Activated T-helper 2 cell treated with anti-CD3 and anti-CD28 coated beads, Interferon-gamma antibody, Interleukin-2, Interleukin-4, amounts not matched to agents 10 μg/mL and 5 μg/mL and 100 μg/mL, durations not matched to agents 14 hours and 24 hours and 36 hours (primary cell): ENCODE measurements around the gene CGB5. TPM values are rescaled to one million over a fixed set of nuclear protein-coding genes. Genes with fewer than 3 reads are reported as not detected.
"Not testable (repeated sequence)": the region's sequence is repeated elsewhere in the genome, so short reads cannot be mapped to it uniquely, and the experiment has no call there.

Source experiments
- DNase-seq: peaks from one replicate; pipeline ENCODE4 v3.0.0; 2021; ENCODE audit warnings: low spot score
- H3K27ac Mint-ChIP-seq: one replicate; pipeline ENCODE4 v1.8.0; 2021; ENCODE audit warnings: mixed read lengths
- H3K27me3 Mint-ChIP-seq: one replicate; pipeline ENCODE4 v1.8.0; 2021; ENCODE audit warnings: low read depth, mixed read lengths
- H3K36me3 Mint-ChIP-seq: one replicate; pipeline ENCODE4 v1.8.0; 2021; ENCODE audit warnings: low read depth, mixed read lengths
- H3K4me1 Mint-ChIP-seq: one replicate; pipeline ENCODE4 v1.8.0; 2021; ENCODE audit warnings: low read depth, mixed read lengths
- H3K4me3 Mint-ChIP-seq: one replicate; pipeline ENCODE4 v1.8.0; 2021; ENCODE audit warnings: low read depth, mild to moderate bottlenecking, moderate library complexity, mixed read lengths
- H3K9me3 Mint-ChIP-seq: one replicate; pipeline ENCODE4 v1.8.0; 2021; ENCODE audit warnings: mixed read lengths
- intact Hi-C: fragments of 100-400 bp; cut with micrococcal nuclease; formaldehyde crosslinking; loops from one replicate; pipeline ENCODE4 v1.15.1; 2023
- total RNA-seq: library from RNA; stranded (reverse); gene quantifications from 2 replicates; pipeline ENCODE4 v1.2.3, GENCODE V29; 2022

The CGB5 gene
- total RNA-seq = not detected in 2 replicates

DNA sequence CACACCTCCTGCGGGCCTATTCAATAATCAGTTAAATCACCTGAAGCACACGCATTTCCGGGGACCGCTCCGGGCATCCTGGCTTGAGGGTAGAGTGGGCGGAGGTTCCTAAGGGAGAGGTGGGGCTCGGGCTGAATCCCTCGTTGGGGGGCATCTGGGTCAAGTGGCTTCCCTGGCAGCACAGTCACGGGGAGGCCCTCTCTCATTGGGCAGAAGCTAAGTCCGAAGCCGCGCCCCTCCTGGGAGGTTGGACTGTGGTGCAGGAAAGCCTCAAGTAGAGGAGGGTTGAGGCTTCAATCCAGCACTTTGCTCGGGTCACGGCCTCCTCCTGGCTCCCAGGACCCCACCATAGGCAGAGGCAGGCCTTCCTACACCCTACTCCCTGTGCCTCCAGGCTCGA lies at the start of gene CGB5:
Gene CGB5 (plus strand): TSS at position 301 of the 400 bp plus-strand sequence. CDS start 362 bp downstream, outside the sequence.
- H3K9me3 Mint-ChIP-seq, H3K4me1 Mint-ChIP-seq, H3K27ac Mint-ChIP-seq, intact Hi-C loops, H3K36me3 Mint-ChIP-seq, H3K4me3 Mint-ChIP-seq, DNase-seq, H3K27me3 Mint-ChIP-seq: not testable (repeated sequence)

- Mint-ChIP-seq H3K4me3 (peak overlapping the region; percentile 94), H3K27ac (peak overlapping the region; percentile 98), H3K27me3 (no peaks in the 10 kb centered on the region), H3K36me3 (peaks cover 36% of the 10 kb centered on the region), H3K9me3 (no peaks in the 10 kb centered on the region), H3K4me1 (peaks cover 30% of the 10 kb centered on the region)
- intact Hi-C loops = loop anchor here (10.0 kb wide), 1 partner anchor 151 kb away; no protein-coding TSS in a partner anchor
- no peak for DNase-seq
Observed at GRCh38 chr19:48994035-48994386, 49.6 kb upstream of the CGB5 start.

- intact Hi-C loops = loop anchor here (10.0 kb wide), 1 partner anchor 147 kb away; no protein-coding TSS in a partner anchor
- peak; percentile 46 for DNase-seq
- Mint-ChIP-seq H3K36me3 (peaks cover 34% of the 10 kb centered on the region), H3K27me3 (no peaks in the 10 kb centered on the region), H3K27ac (no peak overlapping the region), H3K9me3 (no peaks in the 10 kb centered on the region), H3K4me3 (no peak overlapping the region), H3K4me1 (peaks cover 16% of the 10 kb centered on the region)
Observed at GRCh38 chr19:48997972-48998371, 45.7 kb upstream of the CGB5 start.

GRCh38 chr19:48999481-49000325 lies 43.9 kb upstream of the CGB5 start:
- intact Hi-C loops = loop anchor here (10.0 kb wide), 1 partner anchor 145 kb away; no protein-coding TSS in a partner anchor
- Mint-ChIP-seq H3K4me1 (peaks cover 10% of the 10 kb centered on the region), H3K27me3 (no peaks in the 10 kb centered on the region), H3K36me3 (peaks cover 46% of the 10 kb centered on the region), H3K9me3 (no peaks in the 10 kb centered on the region), H3K4me3 (no peak overlapping the region), H3K27ac (no peak overlapping the region)
- peak; percentile 58 for DNase-seq

DNA sequence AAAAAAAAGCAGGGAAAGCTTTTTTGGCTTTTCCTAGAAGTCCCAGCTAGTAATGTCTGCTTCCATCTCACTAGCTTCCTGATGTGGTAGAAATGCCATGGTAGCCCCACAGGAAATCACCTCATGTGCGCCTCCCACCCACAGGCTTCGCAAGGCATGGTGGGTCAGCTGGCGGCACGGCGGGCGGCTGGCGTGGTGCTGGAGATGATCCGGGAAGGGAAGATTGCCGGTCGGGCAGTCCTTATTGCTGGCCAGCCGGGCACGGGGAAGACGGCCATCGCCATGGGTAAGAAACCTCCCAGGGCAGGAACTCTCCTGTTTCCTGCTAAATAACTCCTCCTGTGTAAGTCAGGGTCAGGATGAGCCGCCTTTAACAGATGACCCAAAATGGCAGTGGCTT lies 39.5 kb upstream of the CGB5 start:
- Mint-ChIP-seq H3K27me3 (no peaks in the 10 kb centered on the region), H3K27ac (no peak overlapping the region), H3K4me3 (no peak overlapping the region), H3K36me3 (peaks cover 55% of the 10 kb centered on the region), H3K4me1 (no peaks in the 10 kb centered on the region), H3K9me3 (no peaks in the 10 kb centered on the region)
- intact Hi-C loops = no loop called here
- DNase-seq = no peak

DNA sequence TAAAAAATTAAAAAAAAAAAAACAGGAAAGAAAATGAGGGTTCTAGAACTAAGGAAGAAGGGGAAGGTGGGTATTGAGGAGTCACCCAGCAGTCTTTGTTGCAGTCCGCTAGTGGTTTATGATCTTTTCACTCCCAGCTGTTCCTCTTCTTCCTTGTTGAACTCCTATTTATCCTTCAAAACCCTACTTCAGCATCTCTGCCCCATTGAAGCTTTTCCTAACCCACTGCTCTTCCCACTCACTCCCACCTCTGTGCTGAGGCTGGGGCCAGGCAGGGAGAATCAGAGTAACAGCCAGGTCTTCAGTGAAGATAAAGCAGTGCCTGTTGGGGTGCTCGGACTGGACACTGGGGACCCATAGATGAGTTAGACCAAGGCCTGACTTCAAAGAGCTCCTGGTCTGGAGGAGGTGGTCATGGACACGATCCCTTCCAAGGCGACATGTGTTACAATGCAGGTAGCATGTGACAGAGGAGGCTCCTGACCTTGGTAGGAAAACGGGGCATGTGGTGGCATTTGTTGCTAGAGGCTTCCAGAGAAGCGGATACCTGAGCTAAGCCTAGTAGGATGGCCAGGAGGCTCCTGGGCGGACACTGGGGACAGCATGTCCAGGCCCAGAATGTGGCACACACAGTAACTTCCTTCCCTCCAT lies 38.6 kb upstream of the CGB5 start:
- H3K27me3 Mint-ChIP-seq = no peaks in the 10 kb centered on the region
- intact Hi-C loops = no loop called here
- H3K4me1 Mint-ChIP-seq = no peaks in the 10 kb centered on the region
- H3K9me3 Mint-ChIP-seq = no peaks in the 10 kb centered on the region
- no peak for DNase-seq
- H3K27ac Mint-ChIP-seq = no peak overlapping the region
- H3K4me3 Mint-ChIP-seq = no peak overlapping the region
- peaks cover 52% of the 10 kb centered on the region for H3K36me3 Mint-ChIP-seq

- H3K27me3 Mint-ChIP-seq = no peaks in the 10 kb centered on the region
- no peak overlapping the region for H3K4me3 Mint-ChIP-seq
- H3K27ac Mint-ChIP-seq = no peak overlapping the region
- DNase-seq = no peak
- no peaks in the 10 kb centered on the region for H3K4me1 Mint-ChIP-seq
- intact Hi-C loops = no loop called here
- H3K36me3 Mint-ChIP-seq = peaks cover 63% of the 10 kb centered on the region
- H3K9me3 Mint-ChIP-seq = no peaks in the 10 kb centered on the region
Observed at GRCh38 chr19:49006905-49007304, 36.7 kb upstream of the CGB5 start.

DNA sequence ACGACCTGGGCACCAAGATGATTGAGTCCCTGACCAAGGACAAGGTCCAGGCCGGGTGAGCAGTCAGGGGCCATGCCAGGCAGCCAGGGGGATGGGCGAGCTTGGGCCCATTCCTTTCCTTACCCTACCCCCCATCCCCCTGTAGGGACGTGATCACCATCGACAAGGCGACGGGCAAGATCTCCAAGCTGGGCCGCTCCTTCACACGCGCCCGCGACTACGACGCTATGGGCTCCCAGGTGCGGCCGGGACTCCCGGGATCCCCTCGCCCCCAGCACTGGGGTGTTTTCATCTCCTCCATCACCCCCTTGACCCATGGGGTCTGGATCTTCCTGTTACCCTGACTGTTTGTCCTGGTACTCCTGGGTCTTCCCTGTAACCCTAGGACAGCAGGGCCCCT lies 33.8 kb upstream of the CGB5 start:
- Mint-ChIP-seq H3K27ac (no peak overlapping the region), H3K4me3 (no peak overlapping the region), H3K9me3 (no peaks in the 10 kb centered on the region), H3K36me3 (peaks cover 50% of the 10 kb centered on the region), H3K27me3 (no peaks in the 10 kb centered on the region), H3K4me1 (no peaks in the 10 kb centered on the region)
- no peak for DNase-seq
- intact Hi-C loops = no loop called here

GRCh38 chr19:49010453-49010852 lies 33.2 kb upstream of the CGB5 start:
- Mint-ChIP-seq H3K27ac (no peak overlapping the region), H3K9me3 (no peaks in the 10 kb centered on the region), H3K27me3 (no peaks in the 10 kb centered on the region), H3K36me3 (peaks cover 49% of the 10 kb centered on the region), H3K4me1 (no peaks in the 10 kb centered on the region), H3K4me3 (no peak overlapping the region)
- no peak for DNase-seq
- intact Hi-C loops = no loop called here

DNA sequence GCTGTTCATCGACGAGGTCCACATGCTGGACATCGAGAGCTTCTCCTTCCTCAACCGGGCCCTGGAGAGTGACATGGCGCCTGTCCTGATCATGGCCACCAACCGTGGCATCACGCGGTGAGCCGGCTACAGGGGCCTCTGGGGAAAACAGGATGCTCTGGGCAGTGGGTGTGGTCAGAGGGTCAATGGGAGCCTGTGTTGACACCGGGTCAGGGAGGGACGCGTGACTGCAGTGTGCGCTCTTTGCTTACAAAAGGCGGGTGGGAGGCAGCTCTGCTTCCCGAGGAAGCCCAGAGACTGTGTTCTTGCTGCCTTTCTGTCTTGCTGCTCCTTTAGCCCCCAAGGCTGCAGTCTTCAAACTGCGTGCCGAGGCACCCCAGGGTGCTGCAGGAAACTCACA lies 32.5 kb upstream of the CGB5 start:
- no peak for DNase-seq
- no peak overlapping the region for H3K4me3 Mint-ChIP-seq
- no peak overlapping the region for H3K27ac Mint-ChIP-seq
- H3K9me3 Mint-ChIP-seq = no peaks in the 10 kb centered on the region
- intact Hi-C loops = no loop called here
- H3K36me3 Mint-ChIP-seq = peaks cover 47% of the 10 kb centered on the region
- no peaks in the 10 kb centered on the region for H3K4me1 Mint-ChIP-seq
- H3K27me3 Mint-ChIP-seq = no peaks in the 10 kb centered on the region

GRCh38 chr19:49014123-49014869 lies 29.4 kb upstream of the CGB5 start:
- Mint-ChIP-seq H3K27me3 (peaks cover 7% of the 10 kb centered on the region), H3K36me3 (peaks cover 38% of the 10 kb centered on the region)

GRCh38 chr19:49014870-49015255 lies 28.8 kb upstream of the CGB5 start:
- no peaks in the 10 kb centered on the region for H3K9me3 Mint-ChIP-seq
- DNase-seq = no peak
- no peak overlapping the region for H3K27ac Mint-ChIP-seq
- no peak overlapping the region for H3K4me3 Mint-ChIP-seq
- H3K36me3 Mint-ChIP-seq = peaks cover 35% of the 10 kb centered on the region
- peaks cover 11% of the 10 kb centered on the region for H3K4me1 Mint-ChIP-seq
- intact Hi-C loops = no loop called here
- peaks cover 8% of the 10 kb centered on the region for H3K27me3 Mint-ChIP-seq

More at GRCh38 chr19:49014123-49014869, 29.4 kb upstream of the CGB5 start:
- DNase-seq = no peak
- Mint-ChIP-seq H3K27ac (no peak overlapping the region), H3K4me1 (peaks cover 10% of the 10 kb centered on the region), H3K4me3 (no peak overlapping the region), H3K9me3 (no peaks in the 10 kb centered on the region)
- intact Hi-C loops = no loop called here
